ENCODE measurements around the gene ATP6V0C. TPM values are rescaled to one million over a fixed set of nuclear protein-coding genes. Genes with fewer than 3 reads are reported as not detected.

ATP6V0C gene
- total RNA-seq, 1 donor: 18.8 TPM

GRCh38 chr16:2482249-2482648 lies 31.5 kb upstream of the ATP6V0C start:
- Histone ChIP-seq H3K79me2 (ENCODE audit: insufficient read depth, low read length) (peaks cover 59% of the 10 kb centered on the region), H3K4me3 (ENCODE audit: insufficient read depth, low read length) (peak overlapping the region; percentile 66), H3K4me2 (ENCODE audit: insufficient read depth, low read length) (peak overlapping the region; percentile 81), H4K20me1 (ENCODE audit: insufficient read depth, low read length) (peaks cover 21% of the 10 kb centered on the region), H3K4me1 (ENCODE audit: insufficient read depth, low read length) (peaks cover 14% of the 10 kb centered on the region), H3K27ac (ENCODE audit: low read depth, low read length) (peak overlapping the region; percentile 68), H3K27me3 (ENCODE audit: insufficient read depth, low read length) (no peaks in the 10 kb centered on the region), H3K36me3 (ENCODE audit: insufficient read depth, low read length) (no peaks in the 10 kb centered on the region), H2AFZ (ENCODE audit: low read length) (peak overlapping the region; percentile 90), H3K9me3 (ENCODE audit: low read depth, low read length) (no peaks in the 10 kb centered on the region)
- DNase-seq (ENCODE audit: insufficient read length, low spot score, missing footprints): no peak
- TF ChIP-seq, protein P1, sequence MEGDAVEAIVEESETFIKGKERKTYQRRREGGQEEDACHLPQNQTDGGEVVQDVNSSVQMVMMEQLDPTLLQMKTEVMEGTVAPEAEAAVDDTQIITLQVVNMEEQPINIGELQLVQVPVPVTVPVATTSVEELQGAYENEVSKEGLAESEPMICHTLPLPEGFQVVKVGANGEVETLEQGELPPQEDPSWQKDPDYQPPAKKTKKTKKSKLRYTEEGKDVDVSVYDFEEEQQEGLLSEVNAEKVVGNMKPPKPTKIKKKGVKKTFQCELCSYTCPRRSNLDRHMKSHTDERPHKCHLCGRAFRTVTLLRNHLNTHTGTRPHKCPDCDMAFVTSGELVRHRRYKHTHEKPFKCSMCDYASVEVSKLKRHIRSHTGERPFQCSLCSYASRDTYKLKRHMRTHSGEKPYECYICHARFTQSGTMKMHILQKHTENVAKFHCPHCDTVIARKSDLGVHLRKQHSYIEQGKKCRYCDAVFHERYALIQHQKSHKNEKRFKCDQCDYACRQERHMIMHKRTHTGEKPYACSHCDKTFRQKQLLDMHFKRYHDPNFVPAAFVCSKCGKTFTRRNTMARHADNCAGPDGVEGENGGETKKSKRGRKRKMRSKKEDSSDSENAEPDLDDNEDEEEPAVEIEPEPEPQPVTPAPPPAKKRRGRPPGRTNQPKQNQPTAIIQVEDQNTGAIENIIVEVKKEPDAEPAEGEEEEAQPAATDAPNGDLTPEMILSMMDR (IDR thresholded peaks at IDR 0.05; ENCODE audit: extremely low read depth, low read depth, low read length): no peak

DNA sequence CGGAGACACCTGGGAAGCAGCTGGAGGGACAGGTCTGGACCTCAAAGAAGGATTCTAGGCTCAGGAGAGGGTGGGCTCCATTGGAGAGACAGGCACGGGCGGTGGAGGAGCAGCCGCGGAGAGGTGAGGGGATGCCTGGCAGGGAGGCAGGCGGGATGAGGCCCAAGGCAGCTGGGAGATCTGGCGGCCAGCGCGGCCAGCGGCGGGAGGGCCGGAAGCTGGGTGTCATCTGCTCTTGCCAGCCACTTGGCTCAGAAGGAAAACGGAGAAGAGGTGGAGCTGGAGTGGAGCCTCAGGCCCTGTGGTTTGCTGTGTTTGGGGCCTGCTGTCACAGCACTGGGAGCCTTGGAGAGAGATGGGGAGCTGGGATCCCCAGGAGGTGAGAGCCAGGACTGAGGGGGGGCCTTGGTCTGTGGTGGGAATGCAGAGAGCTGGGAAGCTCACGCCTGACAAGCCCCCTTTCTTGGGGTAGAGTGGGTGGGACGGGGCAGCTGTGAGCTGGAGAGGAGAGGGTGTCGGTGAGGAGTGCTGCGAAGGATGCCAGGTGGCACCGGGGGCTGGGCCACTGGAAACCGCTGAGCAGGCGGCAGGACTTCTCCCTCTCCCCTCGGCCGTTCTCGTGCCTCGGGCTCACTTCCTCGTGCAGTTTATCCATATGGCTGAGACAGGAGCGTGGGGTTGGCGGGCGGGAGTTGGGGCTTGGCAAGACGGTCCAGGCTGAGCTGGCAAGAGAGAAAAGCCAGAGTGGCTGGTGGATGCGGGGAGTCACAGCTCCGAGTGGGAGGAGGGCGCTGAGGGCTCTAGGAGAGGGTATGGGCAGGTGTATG lies 30.8 kb upstream of the ATP6V0C start:
- Histone ChIP-seq H3K4me2 (ENCODE audit: insufficient read depth, low read length) (peak overlapping the region; percentile 81), H3K27ac (ENCODE audit: low read depth, low read length) (peak overlapping the region; percentile 68), H3K27me3 (ENCODE audit: insufficient read depth, low read length) (no peaks in the 10 kb centered on the region), H4K20me1 (ENCODE audit: insufficient read depth, low read length) (peaks cover 21% of the 10 kb centered on the region), H3K4me1 (ENCODE audit: insufficient read depth, low read length) (peaks cover 14% of the 10 kb centered on the region), H3K4me3 (ENCODE audit: insufficient read depth, low read length) (peak overlapping the region; percentile 66), H2AFZ (ENCODE audit: low read length) (peak overlapping the region; percentile 90), H3K79me2 (ENCODE audit: insufficient read depth, low read length) (peaks cover 55% of the 10 kb centered on the region), H3K36me3 (ENCODE audit: insufficient read depth, low read length) (no peaks in the 10 kb centered on the region), H3K9me3 (ENCODE audit: low read depth, low read length) (no peaks in the 10 kb centered on the region)
- TF ChIP-seq, protein P1 (IDR thresholded peaks at IDR 0.05; ENCODE audit: extremely low read depth, low read depth, low read length): no peak
- DNase-seq (ENCODE audit: insufficient read length, low spot score, missing footprints): peak; percentile 99

- peaks cover 20% of the 10 kb centered on the region for H4K20me1 ChIP-seq (ENCODE audit: insufficient read depth, low read length)
- no peaks in the 10 kb centered on the region for H3K27me3 ChIP-seq (ENCODE audit: insufficient read depth, low read length)
- peak overlapping the region; percentile 81 for H3K4me2 ChIP-seq (ENCODE audit: insufficient read depth, low read length)
- peak; percentile 66 for DNase-seq (ENCODE audit: insufficient read length, low spot score, missing footprints)
- H3K4me3 ChIP-seq (ENCODE audit: insufficient read depth, low read length): peak overlapping the region; percentile 66
- no peak overlapping the region for H3K27ac ChIP-seq (ENCODE audit: low read depth, low read length)
- no peaks in the 10 kb centered on the region for H3K9me3 ChIP-seq (ENCODE audit: low read depth, low read length)
- no peak overlapping the region for H2AFZ ChIP-seq (ENCODE audit: low read length)
- peaks cover 14% of the 10 kb centered on the region for H3K4me1 ChIP-seq (ENCODE audit: insufficient read depth, low read length)
- TF ChIP-seq, protein P1 (IDR thresholded peaks at IDR 0.05; ENCODE audit: extremely low read depth, low read depth, low read length): no peak
- H3K36me3 ChIP-seq (ENCODE audit: insufficient read depth, low read length): no peaks in the 10 kb centered on the region
- H3K79me2 ChIP-seq (ENCODE audit: insufficient read depth, low read length): peaks cover 49% of the 10 kb centered on the region
These were observed 29.5 kb upstream of the ATP6V0C start for GRCh38 chr16:2483939-2484897.

Data from osteoblast (primary cell).